K562 (cell line): ENCODE measurements around the gene PLXNA2. TPM values are rescaled to one million over a fixed set of nuclear protein-coding genes. Genes with fewer than 3 reads are reported as not detected.

Source experiments
- ATAC-seq: fragments of 200-7000 bp; cut with Tn5 transposase; 3 replicates; pipeline ENCODE4 v1.9.1; 2020; ENCODE audit warnings: moderate library complexity
- BruUV-seq: library from RNA; stranded (reverse); fragments of 400-500 nt; replicated peaks from 2 replicates; lab custom pipeline; 2021; lab: Mats Ljungman, UMichigan
- CTCF ChIA-PET: fragments of 300-600 bp; formaldehyde crosslinking; extraction: SDS; loops from one replicate; lab custom pipeline; 2021; ENCODE audit warnings: low intra/inter-chr PET ratio; lab: Yijun Ruan, JAX
- POLR2A ChIA-PET: fragments of 300-600, 350-650 bp; sonication (Branson Sonifier 250); formaldehyde crosslinking; extraction: SDS; loops from one replicate; lab custom pipeline; 2021; ENCODE audit warnings: antibody characterized with exemption, inconsistent platforms; lab: Yijun Ruan, JAX
- DNase-seq, 4 experiments: peaks; one replicate each; pipeline versions ENCODE4 v3.0.0 to v3.0.0-alpha.2; 2011 to 2018; ENCODE audit warnings: low spot score in 3 of 4, mixed read lengths in 3 of 4; ENCODE audit errors: extremely low read depth in 1 of 4
- FAIRE-seq: peaks from 2 replicates; lab custom pipeline; 2011; peaks lifted over from hg19 to GRCh38; lab: Jason Lieb, UNC
- H2AFZ ChIP-seq: 2 replicates; pipeline ENCODE4 v1.6.0; 2011; ENCODE audit warnings: low read depth, low read length, control low read depth, inconsistent platforms
- H3K27ac ChIP-seq: fragments of 200-600 bp; 3 replicates; pipeline ENCODE4 v1.8.0; 2011; ENCODE audit warnings: low read depth, mild to moderate bottlenecking, control low read depth, inconsistent platforms, low read length, moderate library complexity, mixed read lengths; ENCODE audit errors: extremely low read depth
- H3K27me3 ChIP-seq, 2 experiments: fragments of 300-600 bp in 1 of 2; 2 replicates in 1 of 2; 3 replicates in 1 of 2; pipeline versions ENCODE4 v1.6.0 to v1.8.0; 2011; ENCODE audit warnings: inconsistent platforms in 2 of 2, low read length in 2 of 2, mild to moderate bottlenecking in 1 of 2, mixed read lengths in 1 of 2, moderate library complexity in 1 of 2; ENCODE audit not compliant: control insufficient read depth in 2 of 2, insufficient read depth in 2 of 2
- H3K36me3 ChIP-seq: fragments of 300-600 bp; 3 replicates; pipeline ENCODE4 v1.8.0; 2011; ENCODE audit warnings: mild to moderate bottlenecking, low read length, inconsistent platforms; ENCODE audit not compliant: control insufficient read depth, insufficient read depth
- H3K4me1 ChIP-seq, 2 experiments: fragments of 200-600 bp in 1 of 2; replicated peaks in 1 of 2; 2 replicates in 1 of 2; 3 replicates in 1 of 2; pipeline versions ENCODE4 v1.5.1 to v1.8.0; 2011; ENCODE audit warnings: inconsistent platforms in 2 of 2, low read length in 2 of 2, mild to moderate bottlenecking in 1 of 2, mixed read lengths in 1 of 2, moderate library complexity in 1 of 2; ENCODE audit not compliant: control insufficient read depth in 2 of 2, insufficient read depth in 2 of 2
- H3K4me2 ChIP-seq: 2 replicates; pipeline ENCODE4 v1.6.1; 2011; ENCODE audit warnings: low read length, control low read depth, inconsistent platforms, mixed read lengths; ENCODE audit not compliant: insufficient read depth
- H3K4me3 ChIP-seq: fragments of 200-600 bp; sonication (generic), shearing (Covaris generic); 2 replicates; pipeline ENCODE4 v1.5.1; 2016; ENCODE audit warnings: control low read depth, inconsistent platforms
- H3K79me2 ChIP-seq: fragments of 200-600 bp; 3 replicates; pipeline ENCODE4 v1.8.0; 2011; ENCODE audit warnings: low read length, inconsistent platforms; ENCODE audit not compliant: control insufficient read depth, insufficient read depth
- H3K9ac ChIP-seq, 2 experiments: 2 replicates each; pipeline versions ENCODE4 v1.6.0 to v1.6.1; 2011; ENCODE audit warnings: low read depth in 2 of 2, low read length in 2 of 2, control low read depth in 1 of 2, inconsistent platforms in 1 of 2, mild to moderate bottlenecking in 1 of 2, mixed read lengths in 1 of 2; ENCODE audit not compliant: insufficient read depth in 1 of 2
- H3K9me1 ChIP-seq: one replicate; pipeline ENCODE4 v1.6.0; 2011; ENCODE audit warnings: inconsistent platforms, mild to moderate bottlenecking, low read length, moderate library complexity; ENCODE audit not compliant: control insufficient read depth, insufficient read depth
- H3K9me3 ChIP-seq: replicated peaks from 2 replicates; pipeline ENCODE4 v1.5.1; 2011; ENCODE audit warnings: low read depth, low read length, inconsistent platforms; ENCODE audit not compliant: control insufficient read depth, insufficient read depth
- H4K20me1 ChIP-seq: replicated peaks from 2 replicates; pipeline ENCODE4 v1.6.1; 2011; ENCODE audit warnings: low read length, inconsistent platforms, mixed read lengths; ENCODE audit not compliant: control insufficient read depth, insufficient read depth
- KDM1A ChIP-seq, 2 experiments: fragments of 450-650 bp; IDR thresholded peaks; 2 replicates each; pipeline ENCODE4 v1.6.1; 2016; ENCODE audit warnings: mild to moderate bottlenecking in 2 of 2
- SAFB ChIP-seq: fragments of 200-400 bp; formaldehyde crosslinking; IDR thresholded peaks from 2 replicates; pipeline ENCODE4 v1.6.1; 2017; ENCODE audit warnings: low read depth, low read length, borderline replicate concordance
- WGBS: fragments of 100-300 bp; shearing (Covaris generic); methylation state at CpG from one replicate; pipeline ENCODE4 v1.1.6; 2016; ENCODE audit warnings: low coverage, mixed read lengths; ENCODE audit not compliant: insufficient coverage; ENCODE audit errors: missing lambda C conversion rate; 5-methylcytosine and 5-hydroxymethylcytosine counted together
- in situ Hi-C: fragments of 300-500 bp; cut with MboI; formaldehyde crosslinking; loops from 4 replicates; pipeline ENCODE4 v1.15.0; 2018; ENCODE audit warnings: inconsistent platforms, mixed read lengths
- intact Hi-C: fragments of 100-400 bp; cut with micrococcal nuclease; formaldehyde crosslinking; loops from 2 replicates; pipeline ENCODE4 v1.14.2; 2022
- polyA plus RNA-seq, 8 experiments: library from polyadenylated mRNA; depleted of rRNA in 4 of 8; stranded (reverse) in 5 of 8; unstranded in 3 of 8; fragments of >200 nt; fragmentation: Nextera tagmentation in 2 of 8; fragmentation: Illumina TruSeq in 1 of 8; extraction: Ambion mirVana in 2 of 8; extraction: Trizol in 1 of 8; gene quantifications; 2 replicates each; pipeline versions ENCODE4 v1.2.1 to v1.2.3, GENCODE V29; 2011 to 2014; ENCODE audit warnings: inconsistent platforms in 1 of 8, missing spikeins in 1 of 8
- total RNA-seq, 7 experiments: library from RNA; depleted of rRNA in 6 of 7; stranded (reverse); fragments of >200 nt in 6 of 7; fragmentation: Illumina TruSeq in 2 of 7; extraction: Trizol in 2 of 7; gene quantifications; 2 replicates each; pipeline versions ENCODE4 v1.2.1 to v1.2.3, GENCODE V29; 2011 to 2021; ENCODE audit warnings: low replicate concordance in 1 of 7
- TF ChIP-seq, protein P1 (sequence below): fragments of 450-650 bp; IDR thresholded peaks from 2 replicates; pipeline ENCODE4 v1.6.1; 2018; ENCODE audit not compliant: partially characterized antibody

The PLXNA2 gene
- total and polyA plus RNA-seq, 9 of the 15 experiments (the other 6 are each of a cell fraction or from before 2014, with no cell fraction given): 0.01 to 1.3 (median 0.32) TPM

DNA sequence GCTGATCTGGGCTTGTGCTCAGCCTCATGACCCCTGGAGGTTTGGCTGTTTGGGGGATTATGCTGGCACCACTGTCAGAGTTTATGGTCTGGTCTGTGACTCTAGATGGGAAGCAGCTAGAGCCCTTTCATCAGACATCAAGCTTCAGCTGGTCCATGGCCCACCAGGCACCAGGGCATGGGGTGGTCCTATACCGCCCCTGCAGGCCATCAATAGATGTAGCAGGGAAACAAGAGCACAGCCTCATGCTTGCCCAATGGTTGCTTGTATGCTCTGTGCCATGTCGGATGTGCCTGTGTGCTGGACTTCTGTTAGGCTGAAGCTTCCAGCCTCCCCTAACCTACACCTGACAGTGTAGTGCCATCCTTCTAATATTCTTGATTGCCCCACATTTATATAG, 262.2 kb downstream of the PLXNA2 start (continued):
- no peak for TF ChIP-seq KDM1A (IDR thresholded peaks at IDR 0.05)
- TF ChIP-seq, all 486 proteins: peak for 11

DNA sequence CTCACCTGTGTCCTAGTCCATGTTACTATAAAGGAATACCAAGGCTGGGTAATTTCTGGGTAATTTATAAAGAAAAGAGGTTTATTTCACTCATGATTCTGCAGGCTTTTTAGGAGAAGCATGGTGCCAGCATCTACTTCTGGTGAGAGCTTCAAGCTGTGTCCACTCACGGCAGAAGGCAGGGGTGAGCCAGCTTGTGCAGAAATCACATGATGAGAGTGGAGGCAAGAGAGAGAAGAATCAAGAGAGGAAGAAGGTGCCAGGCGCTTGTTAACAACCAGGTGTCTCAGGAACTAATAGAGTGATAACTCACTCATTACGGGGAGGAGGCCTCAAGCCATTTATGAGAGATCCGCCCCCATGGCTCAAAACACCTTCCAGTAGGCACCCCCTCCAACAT, 265.7 kb downstream of the PLXNA2 start:
- TF ChIP-seq SAFB: no peak
- TF ChIP-seq, protein P1, sequence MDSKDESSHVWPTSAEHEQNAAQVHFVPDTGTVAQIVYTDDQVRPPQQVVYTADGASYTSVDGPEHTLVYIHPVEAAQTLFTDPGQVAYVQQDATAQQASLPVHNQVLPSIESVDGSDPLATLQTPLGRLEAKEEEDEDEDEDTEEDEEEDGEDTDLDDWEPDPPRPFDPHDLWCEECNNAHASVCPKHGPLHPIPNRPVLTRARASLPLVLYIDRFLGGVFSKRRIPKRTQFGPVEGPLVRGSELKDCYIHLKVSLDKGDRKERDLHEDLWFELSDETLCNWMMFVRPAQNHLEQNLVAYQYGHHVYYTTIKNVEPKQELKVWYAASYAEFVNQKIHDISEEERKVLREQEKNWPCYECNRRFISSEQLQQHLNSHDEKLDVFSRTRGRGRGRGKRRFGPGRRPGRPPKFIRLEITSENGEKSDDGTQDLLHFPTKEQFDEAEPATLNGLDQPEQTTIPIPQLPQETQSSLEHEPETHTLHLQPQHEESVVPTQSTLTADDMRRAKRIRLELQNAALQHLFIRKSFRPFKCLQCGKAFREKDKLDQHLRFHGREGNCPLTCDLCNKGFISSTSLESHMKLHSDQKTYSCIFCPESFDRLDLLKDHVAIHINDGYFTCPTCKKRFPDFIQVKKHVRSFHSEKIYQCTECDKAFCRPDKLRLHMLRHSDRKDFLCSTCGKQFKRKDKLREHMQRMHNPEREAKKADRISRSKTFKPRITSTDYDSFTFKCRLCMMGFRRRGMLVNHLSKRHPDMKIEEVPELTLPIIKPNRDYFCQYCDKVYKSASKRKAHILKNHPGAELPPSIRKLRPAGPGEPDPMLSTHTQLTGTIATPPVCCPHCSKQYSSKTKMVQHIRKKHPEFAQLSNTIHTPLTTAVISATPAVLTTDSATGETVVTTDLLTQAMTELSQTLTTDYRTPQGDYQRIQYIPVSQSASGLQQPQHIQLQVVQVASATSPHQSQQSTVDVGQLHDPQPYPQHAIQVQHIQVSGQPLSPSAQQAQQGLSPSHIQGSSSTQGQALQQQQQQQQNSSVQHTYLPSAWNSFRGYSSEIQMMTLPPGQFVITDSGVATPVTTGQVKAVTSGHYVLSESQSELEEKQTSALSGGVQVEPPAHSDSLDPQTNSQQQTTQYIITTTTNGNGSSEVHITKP: peak; percentile 39
- TF ChIP-seq, all 486 proteins: peak for 1
- FAIRE-seq (no peak), DNase-seq (no peak), ATAC-seq (no peak)
- Histone ChIP-seq H3K36me3 (no peaks in the 10 kb centered on the region), H4K20me1 (no peaks in the 10 kb centered on the region), H3K9ac (no peak overlapping the region), H3K27me3 (peaks cover 18 to 30% of the 10 kb centered on the region in 2 experiments; a peak in 4 of 5 replicates), H3K4me2 (no peak overlapping the region), H3K9me1 (no peaks in the 10 kb centered on the region), H3K4me3 (no peak overlapping the region), H3K27ac (no peak overlapping the region), H2AFZ (no peak overlapping the region), H3K4me1 (no peaks in the 10 kb centered on the region), H3K79me2 (no peaks in the 10 kb centered on the region), H3K9me3 (no peaks in the 10 kb centered on the region)
- in situ Hi-C loops: no loop called here
- intact Hi-C loops: no loop called here
- 0% methylated on average over 4 of the region's 4 CpGs for WGBS
- ChIA-PET POLR2A (interaction anchor here (0.6 kb wide), 1 partner anchor 82 kb away, joined by 3 read pairs; no protein-coding TSS in a partner anchor), CTCF (interaction anchor here (0.6 kb wide), 1 partner anchor 15 kb away, joined by 3 read pairs; no protein-coding TSS in a partner anchor)
- BruUV-seq: no TSS peak
